ENCODE measurements around the gene ABCB9.

The ABCB9 gene

DNA sequence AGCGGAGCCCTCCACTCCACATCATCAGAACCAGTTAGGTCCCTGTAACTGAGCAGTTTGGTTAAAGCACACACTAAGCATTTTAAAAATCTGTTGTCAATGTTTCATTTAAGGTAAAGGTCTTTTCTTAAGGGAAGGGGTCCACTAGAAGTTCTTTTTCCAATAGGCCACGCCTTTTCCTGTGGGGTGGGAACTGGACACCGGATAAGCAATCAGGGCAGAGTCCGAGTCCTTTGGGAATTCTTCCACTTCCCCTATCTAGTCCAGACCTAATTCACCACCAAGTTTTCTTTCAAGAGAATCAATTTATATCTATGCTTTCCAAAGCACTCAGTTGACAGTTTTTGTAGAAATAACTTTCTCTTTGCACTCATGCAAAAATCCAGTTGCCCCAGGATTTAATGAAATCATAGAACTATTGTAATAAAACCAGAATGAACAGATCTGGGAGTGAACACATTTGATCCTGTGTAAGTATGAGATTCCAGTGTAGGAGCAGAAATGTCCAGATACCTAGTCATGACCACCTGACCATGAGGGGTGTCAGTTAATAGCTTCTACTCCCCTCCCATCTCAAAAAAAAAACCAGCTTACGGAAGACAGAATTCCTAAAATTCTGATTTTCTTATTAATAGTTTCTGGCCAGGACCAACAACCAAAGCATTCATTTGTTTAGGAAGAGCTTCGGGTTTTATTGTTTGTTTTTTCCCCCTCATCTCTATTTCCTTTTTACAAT, 82.0 kb downstream of the ABCB9 start:
- no peak for DNase-seq

DNA sequence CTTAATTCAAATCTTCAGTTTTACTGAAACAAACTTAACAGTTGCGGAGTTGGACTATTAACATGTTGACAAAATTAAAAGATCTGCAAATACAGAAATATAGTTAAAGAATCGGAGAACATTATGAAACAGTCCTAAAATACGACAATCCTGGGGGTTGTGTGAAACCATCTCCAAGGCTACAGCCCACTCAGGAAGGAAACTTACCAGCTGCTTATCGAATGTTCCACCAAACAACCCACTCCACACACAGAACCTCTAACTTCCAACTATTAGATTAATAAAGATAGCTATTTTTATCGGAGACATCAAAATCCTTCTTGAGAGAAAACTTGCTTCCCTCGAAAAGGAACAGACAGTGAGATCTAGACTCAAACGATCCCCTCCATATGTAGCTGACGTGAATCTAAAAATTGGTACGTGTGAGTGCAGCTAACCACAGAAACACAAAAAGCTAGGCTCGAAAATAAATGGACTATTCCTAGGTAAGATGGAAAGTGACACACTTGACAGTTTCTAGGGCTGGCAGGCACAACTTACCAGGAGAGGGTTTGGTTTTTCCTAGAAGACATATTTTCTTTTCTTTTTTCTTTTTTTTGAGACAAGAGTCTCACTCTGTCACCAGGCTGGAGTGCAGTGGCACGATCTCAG, 83.2 kb downstream of the ABCB9 start:
- DNase-seq, result peak in 2 of 56 donors; percentile 33 to 34

DNA sequence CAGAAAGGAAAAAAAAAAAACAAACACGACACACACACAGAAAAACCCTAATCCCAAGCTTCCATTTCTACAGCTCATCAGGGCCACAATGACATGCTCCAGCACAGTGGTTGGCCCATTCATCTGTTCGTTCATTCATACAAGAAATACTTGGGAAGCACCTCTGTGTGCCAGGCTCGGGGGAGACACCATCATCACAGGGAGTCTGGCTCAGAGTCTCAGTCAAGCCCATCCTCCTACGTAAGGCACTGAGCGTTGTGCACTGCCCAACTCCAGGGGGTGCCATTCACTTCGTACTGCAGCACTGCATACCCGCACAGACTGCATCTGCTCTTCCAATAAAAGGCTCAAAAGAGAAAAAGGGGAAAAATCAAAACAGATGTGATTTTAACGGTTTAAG, 85.6 kb downstream of the ABCB9 start:
- peak in 45 of 56 donors; percentile 17 to 85 (median 60) for DNase-seq

DNA sequence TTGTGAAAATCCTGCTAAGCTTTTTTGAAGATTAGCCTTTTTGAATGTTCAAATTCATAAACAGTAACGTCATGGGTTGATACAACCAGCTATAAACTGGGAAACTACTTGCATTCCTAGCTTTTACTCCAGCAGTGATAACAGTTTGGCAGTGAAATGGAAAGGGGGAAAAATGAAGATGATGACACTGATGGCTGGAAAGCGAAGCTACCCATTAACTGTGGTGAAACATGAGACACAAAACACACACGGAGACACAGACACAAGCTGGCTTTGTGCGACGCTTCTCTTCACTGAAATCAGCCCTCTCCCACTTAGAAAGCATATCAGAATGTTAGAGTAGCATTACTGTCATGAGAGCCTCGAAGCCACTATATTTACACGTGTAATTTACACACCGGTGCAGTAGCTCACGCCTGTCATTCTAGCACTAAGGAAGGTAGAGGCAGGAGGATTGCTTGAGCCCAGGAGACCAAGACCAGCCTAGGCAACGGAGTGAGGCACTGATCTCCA, 86.1 kb downstream of the ABCB9 start:
- DNase-seq, result no peak
